Measurements from ENCODE around the gene FGF6.
"Not testable (repeated sequence)": the region's sequence is repeated elsewhere in the genome, so short reads cannot be mapped to it uniquely, and the experiment has no call there.

FGF6 gene

DNA sequence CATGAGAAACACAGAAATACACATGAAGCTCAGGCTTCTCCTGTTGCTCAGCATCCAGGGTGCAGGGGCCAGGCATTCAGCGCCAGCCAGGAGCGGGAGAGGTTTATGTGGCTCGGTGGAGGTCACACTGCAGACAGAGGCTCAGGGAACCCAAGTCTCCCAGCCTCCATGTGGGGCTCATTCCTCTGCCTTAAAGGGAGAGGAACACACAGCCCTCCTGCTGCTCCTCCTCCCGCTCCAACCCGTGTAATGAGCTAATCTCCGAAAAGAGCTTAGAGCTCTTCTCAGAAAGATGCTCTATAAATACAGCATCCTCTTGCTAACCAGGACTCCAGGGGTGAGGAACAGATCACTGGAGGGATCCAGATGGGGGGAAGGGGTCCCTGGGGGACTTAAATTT is 28.2 kb downstream of the FGF6 start:
- DNase-seq: no peak

DNA sequence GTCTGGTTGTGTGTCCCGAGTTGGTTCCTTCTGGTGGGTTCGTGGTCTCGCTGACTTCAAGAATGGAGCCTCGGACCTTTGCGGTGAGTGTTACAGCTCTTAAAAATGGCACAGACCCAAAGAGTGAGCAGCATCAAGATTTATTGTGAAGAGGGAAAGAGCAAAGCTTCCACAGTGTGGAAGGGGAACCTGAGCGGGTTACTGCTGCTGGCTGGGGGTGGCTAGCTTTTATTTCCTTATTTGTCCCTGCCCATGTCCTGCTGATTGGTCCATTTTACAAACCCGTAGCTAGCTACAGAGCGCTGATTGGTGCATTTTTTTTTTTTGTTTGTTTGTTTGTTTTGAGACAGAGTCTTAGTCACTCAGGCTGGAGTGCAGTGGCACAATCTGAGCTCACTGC is 29.3 kb downstream of the FGF6 start:
- peak in 1 of 3 donors; percentile 11 for DNase-seq

- no peak for DNase-seq
Observed at GRCh38 chr12:4412465-4412864, 33.1 kb downstream of the FGF6 start.

- no peak for DNase-seq
Observed at GRCh38 chr12:4412056-4412455, 33.6 kb downstream of the FGF6 start.

GRCh38 chr12:4407136-4407535 is 38.5 kb downstream of the FGF6 start:
- no peak for DNase-seq

DNA sequence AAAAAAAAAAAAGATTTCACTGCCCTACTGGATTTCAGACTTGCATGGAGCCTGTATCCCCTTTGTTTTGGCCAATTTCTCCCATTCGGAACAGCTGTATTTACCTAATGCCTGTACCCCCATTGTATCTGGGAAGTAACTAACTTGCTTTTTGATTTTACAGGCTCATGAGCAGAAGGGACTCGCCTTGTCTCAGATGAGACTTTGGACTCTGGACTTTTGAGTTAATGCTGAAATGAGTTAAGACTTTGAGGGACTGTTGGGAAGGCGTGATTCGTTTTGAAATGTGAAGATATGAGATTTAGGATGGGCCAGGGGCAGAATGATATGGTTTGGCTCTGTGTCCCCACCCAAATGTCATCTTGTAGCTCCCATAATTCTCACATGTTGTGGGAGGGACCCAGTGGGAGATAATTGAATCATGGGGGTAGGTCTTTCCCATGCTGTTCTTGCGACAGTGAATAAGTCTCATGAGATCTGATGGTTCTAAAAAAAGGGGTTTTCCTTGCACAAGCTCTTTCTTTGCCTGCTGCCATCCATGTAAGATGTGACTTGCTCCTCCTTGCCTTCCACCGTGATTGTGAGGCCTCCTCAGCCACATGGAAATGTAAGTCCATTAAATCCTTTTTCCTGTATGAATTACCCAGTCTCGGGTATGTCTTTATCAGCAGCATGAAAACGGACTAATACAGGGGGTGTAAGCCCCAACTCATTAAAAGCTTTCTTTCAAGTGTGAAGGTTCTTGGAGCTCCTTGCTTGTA is 40.6 kb downstream of the FGF6 start:
- DNase-seq: not testable (repeated sequence)

DNA sequence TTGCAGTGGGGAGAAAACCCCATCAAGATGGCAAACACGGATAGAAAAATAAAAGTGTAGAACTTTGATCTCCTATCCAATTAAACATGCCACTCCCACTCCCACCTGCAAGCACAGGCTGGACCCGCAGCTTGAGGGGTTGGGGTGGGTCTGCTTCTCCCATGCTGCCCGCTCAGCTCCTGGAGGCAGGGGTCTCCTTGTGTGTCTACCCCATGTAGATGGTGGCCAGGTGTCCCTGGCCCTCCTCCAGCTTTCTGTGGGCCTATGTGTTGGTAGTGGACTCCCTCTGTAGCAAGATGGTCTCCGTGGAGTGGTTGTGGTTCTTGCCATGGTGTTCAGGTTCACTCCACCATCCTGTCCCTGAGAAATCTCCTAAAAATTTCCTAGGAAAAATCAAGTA is 42.6 kb downstream of the FGF6 start:
- DNase-seq: no peak

DNA sequence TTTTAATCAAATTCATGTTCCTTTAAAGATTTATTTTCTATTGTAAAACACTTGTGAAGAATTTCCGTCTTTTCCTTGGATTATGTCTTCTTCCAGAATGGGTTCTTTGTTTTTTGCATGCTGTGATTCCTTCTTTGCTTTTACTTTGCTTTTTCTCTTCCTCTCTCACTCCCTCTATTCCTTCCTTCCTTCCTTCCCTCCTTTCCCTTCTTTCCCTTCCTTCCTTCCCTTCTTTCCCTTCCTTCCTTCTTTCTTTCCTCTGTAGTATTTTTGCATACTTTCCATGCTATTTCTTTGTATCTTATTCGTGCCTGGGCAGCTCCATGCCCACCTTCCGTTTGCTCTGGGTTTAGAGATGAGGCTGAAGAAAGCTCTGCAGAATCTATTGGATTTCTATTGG is 44.5 kb downstream of the FGF6 start:
- no peak for DNase-seq

DNA sequence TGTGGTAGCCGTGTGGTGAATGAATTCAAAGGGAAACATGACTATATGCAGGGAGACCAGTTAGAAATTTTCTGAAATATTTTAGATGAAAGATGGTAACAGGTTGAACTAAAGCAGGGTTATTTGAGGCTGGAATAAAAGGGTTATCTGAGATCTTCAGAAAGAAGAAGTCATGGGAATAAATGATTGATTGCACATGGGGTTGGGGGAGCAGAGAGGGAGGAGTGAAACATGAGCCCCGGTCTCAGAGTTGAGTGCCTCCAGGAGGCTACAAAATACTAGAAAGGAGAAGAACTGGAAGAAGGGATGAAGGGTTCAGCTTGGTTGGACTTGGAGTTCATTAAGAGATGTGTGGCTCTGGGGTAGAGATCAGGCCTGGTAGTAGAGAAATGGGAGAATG is 49.8 kb downstream of the FGF6 start:
- DNase-seq: no peak

DNA sequence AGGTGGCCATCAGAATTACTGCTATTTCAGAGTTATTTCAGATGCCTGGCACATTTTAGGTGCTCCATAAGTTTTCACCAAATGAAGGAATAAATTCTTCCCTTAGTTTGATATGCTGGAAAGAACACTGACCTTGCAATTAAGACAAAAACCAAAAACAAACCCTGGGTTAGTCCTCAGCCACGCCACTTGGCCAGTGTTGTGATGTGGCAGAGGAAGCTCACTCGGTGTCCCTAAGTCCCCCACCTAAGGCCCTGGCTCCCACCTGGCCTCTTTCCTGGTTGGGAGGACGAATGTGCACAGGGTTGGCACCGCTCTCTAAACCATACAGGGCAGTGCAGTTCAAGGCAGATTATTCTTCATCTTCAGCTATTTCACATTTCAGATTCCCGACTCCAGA is 52.4 kb downstream of the FGF6 start:
- DNase-seq: no peak

DNA sequence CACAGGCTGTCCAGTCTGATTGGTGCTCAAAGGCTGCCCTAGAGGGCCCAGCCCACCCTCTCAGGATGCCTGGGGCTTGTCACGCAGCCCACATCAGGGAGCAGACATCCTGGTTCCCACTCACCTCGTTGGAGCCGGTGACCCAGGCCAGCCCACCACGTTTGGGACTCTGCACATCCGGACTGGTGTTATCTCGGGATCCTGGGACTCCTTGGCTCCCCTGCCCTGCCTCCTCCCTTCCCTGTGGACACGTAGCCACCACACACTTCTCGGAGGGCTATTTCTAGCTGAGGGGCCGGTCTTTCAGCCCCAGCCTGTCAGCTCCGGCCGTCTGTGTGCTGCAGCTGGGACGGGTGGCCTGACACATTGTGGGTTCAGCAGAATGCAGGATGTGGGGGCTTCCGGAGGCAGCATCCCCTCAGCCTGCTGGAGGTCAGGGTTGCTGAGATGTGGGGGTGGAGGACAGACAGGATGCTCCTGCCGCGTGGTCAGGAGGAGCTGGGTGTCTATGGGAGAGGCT is 53.3 kb downstream of the FGF6 start:
- no peak for DNase-seq

DNA sequence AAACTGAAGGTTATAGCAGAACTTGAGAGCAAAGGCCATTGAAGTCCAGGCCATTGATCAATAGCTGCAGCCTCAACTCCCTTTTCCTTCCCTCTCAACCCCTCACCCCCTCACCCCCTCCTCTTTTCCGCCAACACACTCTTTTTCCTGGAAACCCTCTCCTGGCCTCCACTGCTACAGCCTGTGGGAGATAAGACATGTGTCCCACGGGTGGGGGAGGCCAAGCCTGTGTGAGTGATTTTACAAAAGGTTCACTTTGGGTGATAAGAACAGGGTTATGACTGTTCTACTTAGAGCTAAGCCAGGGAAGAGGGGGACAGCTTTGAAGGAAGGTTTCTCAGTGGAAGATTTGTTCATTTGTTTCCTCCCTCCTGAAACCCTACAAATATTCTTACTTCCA is 57.0 kb downstream of the FGF6 start:
- no peak for DNase-seq

DNA sequence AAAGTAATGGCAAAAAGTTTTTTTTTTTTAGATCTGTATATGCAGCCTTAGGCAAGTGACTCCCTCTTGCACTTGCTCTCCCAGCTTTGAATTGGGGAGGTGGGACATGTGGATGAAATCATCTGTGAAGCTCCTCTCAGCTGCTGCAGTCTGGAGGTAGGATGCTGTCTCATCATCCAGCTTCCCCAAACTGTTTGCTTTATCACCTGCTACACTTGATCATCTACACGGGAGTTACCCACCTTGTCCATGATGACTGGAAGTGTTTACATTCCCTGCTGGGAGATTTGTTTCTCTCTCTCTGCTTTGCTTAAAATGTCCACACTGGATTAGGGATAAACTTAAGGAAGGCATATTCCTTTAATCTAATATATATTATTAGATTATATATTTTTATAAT is 57.6 kb downstream of the FGF6 start:
- DNase-seq: no peak

DNA sequence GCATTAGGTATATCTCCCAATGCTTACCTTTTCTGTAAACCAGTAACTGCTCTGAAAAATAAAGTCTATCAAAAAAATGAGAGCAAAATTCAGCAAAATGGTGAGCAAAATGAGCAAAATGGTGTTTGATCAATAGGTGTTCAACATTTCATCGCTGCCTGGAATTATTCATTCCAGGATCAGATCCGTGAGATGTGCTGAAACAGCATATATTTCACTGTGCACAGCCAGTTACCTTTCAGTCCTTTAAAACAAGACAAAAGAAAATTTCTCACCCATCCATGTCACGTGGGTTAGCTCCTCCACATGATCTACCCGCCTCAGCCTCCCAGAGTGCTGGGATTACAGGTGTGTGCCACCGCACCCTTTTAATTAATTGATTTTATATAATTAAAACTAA is 58.0 kb downstream of the FGF6 start:
- DNase-seq: no peak

DNA sequence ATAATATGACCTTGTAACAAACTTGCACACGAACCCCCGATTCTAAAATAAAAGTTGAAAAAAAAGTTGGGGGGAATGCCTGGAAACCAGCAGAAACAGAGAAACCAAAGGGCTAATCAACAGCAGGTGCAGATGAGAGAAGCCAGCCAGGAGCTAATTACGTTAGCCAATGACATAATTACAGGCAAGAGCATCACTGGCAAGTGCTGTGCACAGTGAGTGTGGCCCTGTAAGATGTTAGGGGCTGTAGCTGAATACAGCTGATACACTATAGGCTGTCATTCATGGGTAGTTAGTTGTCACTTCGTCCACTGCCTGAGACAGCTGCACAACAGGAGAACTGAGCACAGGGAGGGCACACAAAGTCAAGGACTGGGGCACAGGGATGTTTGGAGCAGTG is 58.8 kb downstream of the FGF6 start:
- DNase-seq: no peak
